HG02571 (cell line): Measurements from ENCODE around the gene TMEM18.

ENCODE experiments used
- ATAC-seq: cut with Tn5 transposase; IDR thresholded peaks from one replicate; pipeline ENCODE4 v1.9.1; 2021; ENCODE audit warnings: mild to moderate bottlenecking, moderate library complexity; ENCODE audit not compliant: unreplicated experiment

Gene TMEM18

GRCh38 chr2:623130-623922 is 53.9 kb downstream of the TMEM18 start:
- ATAC-seq, result no peak

GRCh38 chr2:622357-622756 is 54.8 kb downstream of the TMEM18 start:
- no peak for ATAC-seq

- no peak for ATAC-seq
Observed at GRCh38 chr2:621303-622099, 55.7 kb downstream of the TMEM18 start.

- no peak for ATAC-seq
Observed at GRCh38 chr2:620471-621302, 56.5 kb downstream of the TMEM18 start.

- ATAC-seq, result no peak
Observed at GRCh38 chr2:620004-620403, 57.2 kb downstream of the TMEM18 start.

- ATAC-seq, result no peak
Observed at GRCh38 chr2:618422-618990, 58.7 kb downstream of the TMEM18 start.

DNA sequence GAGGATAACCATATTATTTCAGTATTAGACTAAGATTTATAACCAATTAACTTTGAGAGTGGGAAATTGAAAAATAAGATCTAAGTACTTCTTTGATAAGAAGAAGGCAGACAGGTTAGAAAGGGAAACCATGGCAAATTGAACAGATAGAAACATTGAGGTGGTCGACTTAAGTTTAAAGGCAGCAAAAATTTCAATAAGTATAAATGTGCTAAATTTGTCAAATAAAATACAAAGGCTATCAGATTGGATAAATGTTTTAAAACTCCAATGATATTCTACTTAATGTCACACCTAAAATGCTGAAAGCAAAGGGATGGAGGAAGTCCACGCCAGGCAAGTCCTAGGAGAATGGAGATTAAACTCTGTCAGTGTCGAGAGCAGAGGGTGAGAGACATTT is 59.2 kb downstream of the TMEM18 start:
- ATAC-seq, result no peak
